Stimulated activated naive CD8-positive, alpha-beta T cell treated with anti-CD3 and anti-CD28 coated beads, Interleukin-15, Interleukin-2, amounts not matched to agents 100 U/mL and 50 U/mL, for 24 hours (primary cell): ENCODE measurements around the gene MMP1.

Experiments used
- ATAC-seq: fragments of 150-1000 bp; cut with Tn5 transposase; one replicate; pipeline ENCODE4 v1.10.0; 2021
- DNase-seq: peaks from one replicate; pipeline ENCODE4 v3.0.0; 2021

Gene MMP1

DNA sequence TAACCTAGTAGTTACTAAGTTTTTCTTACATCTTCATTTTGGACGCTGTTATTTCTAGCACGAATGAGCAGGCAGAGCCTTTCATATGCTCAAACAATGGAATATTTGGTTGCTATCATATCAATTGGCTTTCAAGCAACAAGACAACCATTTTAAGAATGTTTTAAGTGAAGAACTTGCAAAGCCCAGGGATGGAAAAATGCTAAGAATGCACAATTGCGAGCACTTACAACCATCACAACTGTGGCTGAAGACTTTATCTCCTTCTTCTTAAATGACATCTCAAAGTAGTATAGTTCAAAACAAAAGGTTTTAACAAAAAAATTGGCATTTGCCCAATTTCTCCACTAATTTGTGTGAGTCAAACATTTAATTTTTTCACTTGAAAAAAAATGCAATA is 8.3 kb upstream of the MMP1 start:
- DNase-seq (no peak), ATAC-seq (no peak)

DNA sequence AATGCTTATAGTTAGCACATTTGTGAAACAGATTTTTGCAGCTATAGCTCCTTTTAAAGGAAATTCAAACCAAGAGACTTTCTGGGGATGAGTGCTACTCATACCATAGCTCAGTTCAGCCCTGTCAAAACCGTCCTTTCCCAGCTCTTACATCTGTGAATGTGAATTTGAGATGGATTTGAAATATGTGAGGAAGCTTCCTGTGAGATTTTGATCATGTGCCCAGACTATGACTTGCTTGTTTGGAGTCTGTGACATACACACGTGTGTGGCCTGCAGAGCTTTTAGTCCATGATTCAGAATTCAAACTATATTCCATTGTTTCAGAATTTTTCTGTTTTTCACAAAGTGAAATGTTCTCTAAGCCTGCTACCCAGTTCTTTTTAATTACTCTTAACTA is 4.4 kb upstream of the MMP1 start:
- ATAC-seq (no peak), DNase-seq (no peak)

DNA sequence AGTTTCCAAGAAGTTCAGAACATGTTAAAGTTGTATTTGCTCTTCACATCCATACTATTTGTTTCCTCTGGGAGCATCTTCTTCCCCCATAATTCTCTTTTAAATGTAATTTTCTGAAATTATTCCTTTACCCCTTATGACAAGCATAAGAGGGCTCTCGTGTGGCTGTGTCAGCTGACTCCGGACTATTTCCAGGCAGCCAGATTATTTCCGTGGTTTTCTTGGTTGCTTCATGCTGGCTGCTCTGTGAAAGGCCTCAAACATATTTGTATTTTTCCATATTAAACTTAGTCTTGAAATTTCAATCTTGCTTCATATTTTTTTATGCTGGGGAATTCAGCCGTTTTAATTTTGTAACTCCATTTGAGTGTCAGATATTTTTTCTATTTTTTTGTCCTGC is 2.8 kb upstream of the MMP1 start:
- DNase-seq (no peak), ATAC-seq (no peak)

DNA sequence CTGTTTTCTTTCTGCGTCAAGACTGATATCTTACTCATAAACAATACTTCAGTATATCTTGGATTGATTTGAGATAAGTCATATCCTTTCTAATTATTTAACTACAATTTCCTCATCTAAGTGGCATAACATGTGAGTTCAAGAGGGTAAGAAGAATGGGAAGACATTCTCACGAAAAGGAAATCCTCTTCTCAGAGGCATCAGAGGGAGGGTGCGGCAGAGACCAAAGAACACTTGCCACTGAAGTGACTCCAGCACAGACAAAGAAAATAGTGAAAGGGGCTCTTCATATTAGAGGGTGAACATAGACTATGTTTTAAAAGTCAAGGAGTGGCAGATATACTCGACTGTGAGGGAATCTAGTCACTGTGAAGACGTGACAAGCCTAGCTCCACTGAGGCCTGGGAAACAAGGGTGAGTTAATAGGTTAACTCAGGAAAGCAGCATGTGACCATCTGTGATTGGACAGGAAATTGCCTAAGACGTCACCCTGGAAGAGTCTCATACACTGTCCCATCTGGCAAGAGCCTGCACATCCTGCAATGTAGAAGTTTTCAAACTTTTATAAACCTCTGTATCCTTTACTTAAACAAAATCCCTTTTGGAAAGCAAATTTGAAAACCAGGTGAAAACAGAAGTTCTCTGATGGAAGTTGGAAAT is 1.9 kb upstream of the MMP1 start:
- no peak for ATAC-seq
- no peak for DNase-seq

DNA sequence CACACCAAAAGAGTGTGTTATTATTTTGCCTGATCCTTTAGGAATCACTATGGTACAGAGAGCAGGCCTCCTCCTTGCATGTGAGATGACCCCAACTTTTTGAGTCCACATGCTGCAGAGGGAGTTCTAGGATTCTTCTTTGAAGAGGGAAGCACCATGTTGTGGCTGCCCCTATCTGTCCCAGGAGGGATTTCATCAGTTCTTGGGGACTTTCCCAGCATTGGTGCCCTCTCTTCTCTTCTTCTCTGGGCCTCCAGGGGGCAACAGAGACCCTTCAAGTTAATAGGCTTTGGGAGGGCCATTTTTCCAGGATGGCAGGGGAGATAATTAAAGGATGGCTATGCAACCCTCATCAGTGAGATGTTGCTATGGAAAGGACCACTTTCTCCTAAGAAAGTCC is 3.6 kb downstream of the MMP1 start:
- peak; percentile 19 for DNase-seq
- ATAC-seq: peak; percentile 82

DNA sequence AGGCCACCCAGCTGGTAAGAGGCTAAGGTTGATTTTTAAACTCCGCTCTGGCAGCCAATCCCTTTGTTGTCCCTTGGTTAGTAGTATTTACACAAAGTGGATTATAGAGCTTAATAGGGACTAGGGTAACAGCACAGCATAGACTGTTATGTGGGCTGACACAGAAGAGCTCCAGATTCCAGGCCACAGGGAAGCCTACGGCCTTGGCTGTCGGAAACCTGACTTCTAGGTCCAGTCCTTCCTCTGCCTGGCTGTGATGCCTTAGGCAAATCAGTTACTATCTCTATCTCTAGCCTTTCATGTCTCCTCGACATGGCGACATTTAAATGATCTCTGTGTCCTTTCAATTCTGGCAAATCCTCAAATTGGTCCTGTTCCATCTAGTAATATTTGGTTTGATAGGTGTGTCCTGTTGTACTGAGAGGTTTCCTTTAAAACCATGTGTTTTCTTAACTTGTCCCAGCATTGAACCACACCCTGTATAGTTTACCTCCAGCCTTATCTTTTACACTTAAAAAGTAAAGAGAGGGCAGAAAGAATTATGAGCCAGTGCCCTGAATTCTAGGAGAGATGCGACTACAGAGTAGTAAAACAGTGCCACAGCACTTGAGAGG is 4.2 kb downstream of the MMP1 start:
- ATAC-seq: no peak
- no peak for DNase-seq

DNA sequence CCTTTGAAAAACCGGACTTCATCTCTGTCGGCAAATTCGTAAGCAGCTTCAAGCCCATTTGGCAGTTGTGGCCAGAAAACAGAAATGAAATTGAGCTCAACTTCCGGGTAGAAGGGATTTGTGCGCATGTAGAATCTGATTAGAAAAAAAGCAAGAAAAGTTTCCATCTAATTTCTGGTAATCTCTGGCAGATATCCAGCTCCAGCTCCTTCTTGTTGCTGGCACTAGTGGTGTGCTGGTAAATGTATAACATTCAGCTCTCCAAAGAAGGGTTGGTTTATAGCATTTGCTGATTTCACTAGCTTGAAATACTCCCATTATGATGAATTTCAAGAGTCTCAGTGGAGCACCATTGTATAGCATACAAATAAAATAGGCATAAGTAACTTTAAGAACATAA is 5.4 kb downstream of the MMP1 start:
- DNase-seq (no peak), ATAC-seq (no peak)

DNA sequence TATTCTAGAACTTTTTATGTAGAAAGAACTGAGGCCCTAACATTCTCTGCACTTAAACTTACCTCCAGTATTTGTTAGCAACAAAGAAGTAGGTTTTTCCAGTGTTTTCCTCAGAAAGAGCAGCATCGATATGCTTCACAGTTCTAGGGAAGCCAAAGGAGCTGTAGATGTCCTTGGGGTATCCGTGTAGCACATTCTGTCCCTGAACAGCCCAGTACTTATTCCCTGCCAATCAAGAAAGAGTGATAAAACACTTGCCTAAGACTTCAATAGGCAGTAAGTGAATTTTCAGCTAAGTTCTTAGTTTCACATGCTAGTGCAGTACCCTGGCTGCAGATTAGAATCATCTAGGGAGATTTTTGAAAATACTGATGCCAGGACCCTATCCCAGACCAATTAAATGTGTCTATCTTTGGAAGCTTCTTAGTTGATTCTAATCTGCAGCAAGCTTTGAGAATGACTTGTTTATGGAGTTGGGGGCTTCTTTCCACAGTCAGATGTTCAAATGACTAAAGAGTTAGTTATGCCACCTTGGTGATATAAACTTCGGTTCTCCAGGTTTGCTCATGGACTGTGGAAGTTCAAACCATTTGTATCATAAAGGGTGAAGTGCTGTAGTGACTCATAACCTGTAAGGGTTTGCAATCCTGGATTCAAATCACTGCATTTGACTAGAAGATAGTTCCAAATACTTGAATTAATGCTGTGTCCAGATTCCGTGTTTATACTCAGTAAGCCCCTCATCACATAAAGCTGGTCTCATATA is 6.5 kb downstream of the MMP1 start:
- no peak for ATAC-seq
- DNase-seq: no peak

DNA sequence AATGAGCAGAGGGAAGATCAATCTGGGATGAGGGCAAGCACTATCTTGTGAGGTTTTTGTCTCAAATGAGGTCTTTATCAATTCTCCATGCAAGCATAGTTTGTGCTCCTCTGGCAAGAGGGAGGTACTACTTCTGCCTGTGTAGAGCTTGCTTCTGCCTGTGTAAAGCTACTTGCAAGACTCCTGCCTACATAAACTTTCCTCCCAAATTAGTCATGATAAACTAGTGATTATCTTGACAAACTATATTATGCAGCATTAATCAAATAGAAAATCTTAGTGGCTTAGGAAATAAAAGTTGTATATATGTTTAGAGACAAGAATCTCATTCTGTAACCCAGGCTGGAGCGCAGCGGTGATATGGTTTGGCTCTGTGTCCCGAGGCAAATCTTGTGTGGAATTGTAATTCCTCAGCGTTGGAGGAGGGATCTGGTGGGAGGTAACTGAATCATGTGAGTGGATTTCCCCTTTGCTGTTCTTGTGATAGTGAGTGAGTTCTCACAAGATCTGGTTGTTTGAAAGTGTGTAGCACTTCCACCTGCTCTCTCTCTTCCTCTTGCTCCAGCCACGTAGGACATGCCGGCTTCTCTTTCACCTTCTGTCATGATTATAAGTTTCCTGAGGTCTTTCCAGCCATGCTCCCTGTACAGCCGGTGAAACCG is 9.5 kb downstream of the MMP1 start:
- ATAC-seq (no peak), DNase-seq (no peak)

DNA sequence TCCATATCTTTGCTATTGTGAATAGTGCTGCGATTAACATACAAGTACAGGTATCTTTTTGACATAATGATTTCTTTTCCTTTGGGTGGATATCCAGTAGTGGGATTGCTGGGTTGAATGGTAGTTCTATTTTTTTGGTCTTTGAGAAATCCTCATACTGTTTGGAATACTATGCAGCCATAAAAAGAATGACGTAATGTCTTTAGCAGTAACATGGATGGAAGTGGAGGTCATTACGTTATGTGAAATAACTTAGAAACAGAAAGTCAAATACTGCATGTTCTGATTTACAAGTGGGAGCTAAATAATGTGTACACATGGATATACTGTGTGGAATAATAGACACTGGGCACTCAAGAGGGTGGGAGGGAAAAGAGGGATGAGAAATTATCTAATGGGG is 13.6 kb downstream of the MMP1 start:
- ATAC-seq (no peak), DNase-seq (no peak)

DNA sequence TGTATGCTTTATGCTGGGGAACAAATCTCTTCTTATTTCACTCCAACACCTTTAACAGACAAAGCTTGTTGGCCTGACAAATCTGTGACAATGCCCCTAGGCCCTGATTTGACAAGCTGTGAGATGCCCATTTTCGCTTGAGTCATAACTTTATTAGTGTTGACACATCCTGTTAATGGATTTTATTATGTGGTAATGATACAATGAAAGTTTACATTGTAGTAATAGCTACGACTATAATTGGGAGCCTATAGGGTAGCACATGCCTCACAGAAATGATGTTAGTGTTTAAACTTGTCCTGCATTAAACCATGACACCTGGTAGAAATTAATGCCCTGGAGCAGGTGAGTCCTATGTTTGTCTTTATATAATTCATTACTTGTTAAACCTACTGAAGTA is 14.2 kb downstream of the MMP1 start:
- DNase-seq (no peak), ATAC-seq (no peak)

DNA sequence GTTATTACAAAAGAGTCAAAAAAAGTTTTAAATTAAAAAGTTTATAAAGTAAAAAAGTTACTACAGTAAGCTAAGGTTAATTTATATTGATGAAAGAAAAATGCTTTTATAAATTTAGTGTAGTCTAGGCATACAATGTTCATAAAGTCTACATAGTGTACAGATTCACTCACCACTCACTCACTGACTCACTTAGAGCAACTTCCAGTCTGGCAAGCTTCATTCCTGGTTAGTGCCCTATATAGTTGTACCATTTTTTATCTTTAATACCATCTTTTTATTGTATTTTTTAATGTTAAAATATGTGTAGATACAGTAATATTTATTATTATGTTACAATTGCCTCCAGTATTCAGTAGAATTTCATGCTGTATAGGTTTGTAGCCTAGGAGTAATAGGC is 14.9 kb downstream of the MMP1 start:
- ATAC-seq: no peak

DNA sequence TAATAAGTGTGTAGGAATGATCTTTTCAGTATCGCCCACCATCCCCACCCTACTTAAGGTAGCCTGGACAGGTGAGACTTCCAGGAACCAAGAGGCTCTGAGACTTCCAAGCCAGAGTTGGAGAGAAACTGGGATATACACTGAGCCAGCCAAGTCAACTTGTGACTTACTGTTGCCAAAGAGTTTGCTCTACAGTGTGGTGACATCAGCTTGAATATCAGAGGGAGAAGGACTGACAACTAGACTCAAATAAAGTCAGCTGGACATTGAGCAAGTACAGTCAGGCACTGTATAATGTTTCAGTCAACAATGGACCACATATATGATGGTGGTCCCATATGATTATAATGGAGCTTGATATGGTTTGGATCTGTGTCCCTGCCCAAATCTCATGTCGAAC is 16.3 kb downstream of the MMP1 start:
- no peak for ATAC-seq
- DNase-seq: no peak

More for the DNA sequence above, 14.9 kb downstream of the MMP1 start:
- no peak for DNase-seq

DNA sequence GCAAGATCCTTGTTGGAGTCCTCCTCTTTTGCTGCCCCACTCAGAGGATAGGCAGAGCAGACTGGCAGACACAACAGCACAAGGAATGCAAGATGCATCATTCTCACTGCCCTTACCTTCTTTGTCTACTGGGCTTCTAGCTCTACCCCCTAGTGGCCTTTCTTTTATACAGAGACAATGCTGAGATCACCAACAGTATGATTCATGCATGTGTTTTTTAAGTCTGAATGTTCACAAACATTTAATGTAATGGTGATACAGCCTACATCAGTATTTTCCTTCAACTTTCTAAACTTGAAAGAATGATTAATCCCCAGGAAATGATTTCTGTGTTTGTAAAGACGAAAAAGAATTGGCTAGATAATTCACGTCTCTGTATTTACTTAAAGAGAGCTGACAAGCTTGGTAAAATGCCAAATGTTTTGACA is 17.5 kb downstream of the MMP1 start, which contains the start of gene MMP10:
MMP10 (minus strand) TSS at position 138 of the 428 bp plus-strand sequence; CDS start at position 101, 37 bp downstream.
- DNase-seq (no peak), ATAC-seq (no peak)

DNA sequence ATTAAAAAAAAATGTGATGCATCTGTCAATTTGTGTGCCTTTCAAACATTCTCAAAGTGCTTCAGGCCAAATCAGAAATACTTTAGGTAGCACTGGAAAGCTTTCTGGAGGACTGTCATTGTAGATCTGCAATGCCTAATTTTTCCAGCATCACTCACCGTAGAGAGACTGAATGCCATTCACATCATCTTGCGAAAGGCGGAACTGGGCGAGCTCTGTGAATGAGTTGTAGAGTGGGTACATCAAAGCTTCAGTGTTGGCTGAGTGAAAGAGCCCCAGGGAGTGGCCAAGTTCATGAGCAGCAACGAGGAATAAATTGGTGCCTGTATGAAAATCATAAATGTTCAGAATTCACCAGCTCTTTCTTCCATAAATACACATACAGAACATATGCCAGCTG is 21.5 kb downstream of the MMP1 start:
- ATAC-seq (no peak), DNase-seq (no peak)

DNA sequence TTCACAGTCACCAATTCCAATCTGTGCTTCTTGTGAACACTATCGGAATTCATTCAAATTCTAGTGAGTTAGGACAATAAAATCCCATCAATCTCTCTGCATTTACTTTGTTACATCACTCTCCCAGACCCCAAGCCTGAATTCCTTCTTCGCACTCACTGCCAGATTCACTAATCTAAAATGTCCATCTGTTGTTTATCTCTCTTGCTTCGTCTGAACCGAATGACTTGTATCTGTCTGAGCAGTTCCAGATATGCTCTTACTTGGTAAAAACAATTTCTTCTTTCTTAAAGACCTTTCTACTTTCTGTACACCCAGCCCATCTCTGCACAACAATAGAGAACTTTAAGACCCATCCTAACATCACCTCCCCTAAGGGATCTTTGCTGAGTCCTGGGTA is 24.6 kb downstream of the MMP1 start:
- no peak for DNase-seq
- ATAC-seq: no peak

DNA sequence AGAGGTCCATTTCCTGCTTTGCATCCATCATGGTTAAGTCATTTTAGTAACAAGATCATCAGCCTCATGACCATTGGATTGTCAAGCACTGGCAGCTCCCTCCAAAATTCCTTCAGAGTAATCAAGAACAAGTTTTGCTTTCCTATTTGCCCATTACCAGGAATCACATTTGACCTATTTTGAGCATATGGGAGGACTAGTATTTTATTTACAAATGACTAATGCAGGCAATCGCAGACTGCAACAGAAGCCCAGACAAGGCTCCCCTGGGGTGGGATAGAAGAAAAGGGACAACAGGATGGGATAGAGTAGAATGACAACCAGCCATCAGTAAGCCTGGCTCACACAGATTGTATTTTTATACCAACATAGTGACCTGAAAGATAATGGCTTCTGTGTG is 26.6 kb downstream of the MMP1 start:
- DNase-seq: no peak
- no peak for ATAC-seq

DNA sequence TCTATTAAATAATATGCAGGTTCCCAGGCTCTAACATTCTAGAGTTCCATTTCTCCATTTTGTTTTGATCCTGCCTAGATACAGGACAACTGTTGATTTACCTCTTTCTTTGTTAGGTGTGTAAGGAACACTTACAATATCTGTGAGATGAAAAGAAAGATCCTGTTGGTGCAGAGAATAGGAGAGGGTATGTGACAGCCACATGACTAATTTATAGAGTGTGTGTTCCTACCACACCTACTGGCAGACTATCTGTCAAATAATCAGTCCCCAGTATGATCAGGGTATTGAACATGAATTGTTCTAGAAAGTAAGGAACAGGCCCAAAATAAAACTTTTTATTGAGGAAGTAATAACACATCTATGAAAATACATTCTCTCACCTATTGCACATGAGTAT is 27.8 kb downstream of the MMP1 start:
- DNase-seq: no peak
- ATAC-seq: no peak

DNA sequence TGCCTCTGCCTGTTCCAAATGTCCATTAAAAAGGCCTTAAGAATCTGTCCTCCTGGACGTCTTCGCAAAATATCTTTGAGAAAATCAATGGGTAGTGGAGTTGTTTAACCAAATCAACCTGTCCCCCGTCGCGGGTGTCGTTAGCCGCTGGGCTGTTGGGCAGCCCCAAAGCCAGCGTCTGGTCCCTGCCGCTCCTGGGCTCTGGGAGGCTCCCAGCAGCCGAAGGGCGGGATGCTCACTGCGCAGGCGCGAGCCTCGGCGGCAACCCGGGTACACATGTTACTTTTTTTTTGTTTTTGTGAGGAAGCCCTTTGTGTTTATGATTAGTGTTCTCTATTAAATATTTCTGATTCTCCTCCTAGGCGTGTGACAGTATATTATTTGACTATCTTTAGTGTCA is 30.2 kb downstream of the MMP1 start:
- DNase-seq (no peak), ATAC-seq (no peak)

DNA sequence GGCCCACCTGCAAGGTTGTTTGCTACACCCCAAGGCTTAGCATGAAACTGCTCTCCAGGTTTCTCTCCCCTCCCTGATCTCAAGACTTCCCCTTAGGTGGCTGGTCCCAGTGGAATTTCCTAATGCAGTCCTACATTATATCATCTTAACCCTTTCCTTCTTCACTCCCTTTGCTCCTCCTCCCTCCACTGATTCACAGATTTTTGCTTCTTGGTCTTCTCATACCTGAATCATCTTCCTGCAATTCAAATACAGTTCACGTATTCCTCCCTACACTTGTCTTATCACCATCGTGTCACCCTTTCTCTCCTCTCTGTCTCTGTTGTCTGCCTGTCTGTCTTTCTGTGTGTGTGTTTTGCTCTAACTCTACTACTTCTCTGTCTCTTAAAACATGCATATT is 34.5 kb downstream of the MMP1 start:
- no peak for ATAC-seq
- no peak for DNase-seq

DNA sequence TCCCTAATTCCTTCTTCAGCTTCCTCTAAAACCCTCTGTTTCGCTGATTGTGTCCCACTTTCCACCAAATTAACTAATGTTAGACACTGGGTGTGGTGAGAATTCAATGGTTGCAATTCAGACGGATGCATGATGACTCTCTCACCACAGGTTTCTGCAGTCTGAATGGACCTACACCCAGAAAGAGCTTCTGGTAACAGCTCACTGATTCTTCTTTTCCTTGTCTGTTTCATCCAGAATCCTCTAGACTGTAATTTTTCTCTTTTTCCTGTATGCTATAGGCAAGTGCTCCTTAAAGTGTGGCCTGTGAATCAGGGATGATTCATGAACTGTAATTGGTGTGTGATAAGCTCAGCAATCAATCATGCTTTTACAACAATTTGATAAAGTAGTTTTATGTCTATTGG is 35.6 kb downstream of the MMP1 start:
- no peak for DNase-seq
- no peak for ATAC-seq

DNA sequence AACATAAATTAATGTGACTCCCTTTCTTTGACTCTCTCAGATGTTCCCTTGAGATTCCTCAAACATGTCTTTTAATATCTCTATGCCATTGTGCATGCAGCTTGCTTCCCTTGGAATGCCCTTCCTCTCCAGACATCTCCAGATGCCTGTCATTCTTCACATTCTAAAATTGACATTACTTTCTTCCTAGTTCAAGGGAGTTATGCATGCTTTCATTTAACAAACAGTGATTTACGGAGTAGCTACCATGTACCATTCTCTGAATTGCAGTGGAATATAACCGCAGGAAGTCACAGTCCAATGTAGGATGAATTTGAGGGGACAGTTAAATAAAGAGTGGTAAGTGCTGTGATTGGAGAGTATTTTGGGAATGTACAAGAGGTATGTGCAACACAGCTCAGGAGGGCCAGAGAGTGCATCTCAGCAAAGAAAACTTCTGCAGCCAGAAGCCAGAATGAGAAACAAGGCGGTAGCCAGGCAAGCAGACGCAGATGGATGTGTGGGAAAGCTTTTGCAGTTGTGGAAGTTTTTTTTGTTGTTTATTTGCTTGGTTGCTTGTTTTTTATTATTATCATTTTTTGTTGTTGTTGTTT is 36.2 kb downstream of the MMP1 start:
- DNase-seq (no peak), ATAC-seq (no peak)
